Transverse colon (tissue), 4 donors: ENCODE measurements around the gene MOB3B. TPM values are rescaled to one million over a fixed set of nuclear protein-coding genes. Genes with fewer than 3 reads are reported as not detected.
A peak's percentile ranks its signal among the peaks of the same experiment; 100 is the strongest.

Experiments
- DNase-seq: peaks from one replicate; pipeline ENCODE4 v3.0.0-alpha.2; 2019
- H3K27ac ChIP-seq, 4 donors: fragments of 200-600 bp; sonication (generic); 2 replicates each; pipeline ENCODE4 v1.5.1; 2016 to 2018; ENCODE audit warnings: inconsistent platforms in 4 of 4
- H3K27me3 ChIP-seq: fragments of 200-600 bp; sonication (generic); 2 replicates; pipeline ENCODE4 v1.5.1; 2017; ENCODE audit warnings: inconsistent platforms
- H3K36me3 ChIP-seq, 4 donors: fragments of 200-600 bp; sonication (generic); 2 replicates each; pipeline ENCODE4 v1.5.1; 2017 to 2019; ENCODE audit warnings: inconsistent platforms in 4 of 4
- H3K4me1 ChIP-seq, 4 donors: fragments of 200-600 bp; sonication (generic); 2 replicates each; pipeline ENCODE4 v1.5.1; 2017 to 2020; ENCODE audit warnings: inconsistent platforms in 4 of 4
- H3K4me3 ChIP-seq, 4 donors: fragments of 200-600 bp; sonication (generic); 1 replicate in 1 of 4; 2 replicates in 3 of 4; pipeline versions ENCODE4 v1.5.1 to v1.6.1; 2017 to 2019; ENCODE audit warnings: inconsistent platforms in 4 of 4
- H3K9me3 ChIP-seq, 2 donors: fragments of 200-600 bp; sonication (generic); 2 replicates each; pipeline ENCODE4 v1.5.1; 2017 to 2019; ENCODE audit warnings: inconsistent platforms in 2 of 2
- EP300 ChIP-seq: sonication (generic); formaldehyde crosslinking; IDR thresholded peaks from one replicate; pipeline ENCODE4 v1.6.1; 2017; ENCODE audit warnings: antibody characterized with exemption, low read depth
- POLR2A ChIP-seq: fragments of 450-650 bp; IDR thresholded peaks from one replicate; pipeline ENCODE4 v1.6.1; 2016; ENCODE audit warnings: antibody characterized with exemption, mild to moderate bottlenecking, moderate library complexity
- POLR2AphosphoS5 ChIP-seq, 3 donors: sonication (generic); formaldehyde crosslinking; IDR thresholded peaks; one replicate each; pipeline ENCODE4 v1.6.1; 2016; ENCODE audit warnings: antibody characterized with exemption in 3 of 3
- WGBS, 2 donors: methylation state at CpG; one replicate each; pipeline ENCODE4 v1.1.5; 2018; ENCODE audit warnings: low coverage in 1 of 2; 5-methylcytosine and 5-hydroxymethylcytosine counted together
- in situ Hi-C, 4 donors: fragments of 200-750 bp; cut with MboI; loops; one replicate each; pipeline versions ENCODE4 v1.15.0 to v1.15.1; 2017; ENCODE audit warnings: low sequenced_read_pairs in 3 of 4, low pct_ligation_motif_present in 1 of 4, low pct_unique_long_range_greater_than_20kb in 1 of 4
- intact Hi-C: fragments of 100-400 bp; cut with DNase I; formaldehyde crosslinking; loops from one replicate; pipeline ENCODE4 v1.15.1; 2023; ENCODE audit warnings: low total_unique reads
- total RNA-seq, 4 donors: library from RNA; depleted of rRNA; stranded (reverse); fragments of >200 nt; gene quantifications; one replicate each; pipeline ENCODE4 v1.1.0, GENCODE V29; 2016
- TF ChIP-seq, protein P1 (sequence below), 5 experiments: fragments of 200-600 bp in 3 of 5; fragments of 450-650 bp in 2 of 5; sonication (generic) in 3 of 5; IDR thresholded peaks; 1 replicate in 2 of 5; 2 replicates in 3 of 5; pipeline ENCODE4 v1.5.1; 2016 to 2017; ENCODE audit warnings: antibody characterized with exemption in 5 of 5, inconsistent platforms in 3 of 5, mild to moderate bottlenecking in 2 of 5, moderate library complexity in 1 of 5

MOB3B gene
- total RNA-seq = 10 to 100 TPM; 18.3 to 39.7 (median 29.1) TPM

DNA sequence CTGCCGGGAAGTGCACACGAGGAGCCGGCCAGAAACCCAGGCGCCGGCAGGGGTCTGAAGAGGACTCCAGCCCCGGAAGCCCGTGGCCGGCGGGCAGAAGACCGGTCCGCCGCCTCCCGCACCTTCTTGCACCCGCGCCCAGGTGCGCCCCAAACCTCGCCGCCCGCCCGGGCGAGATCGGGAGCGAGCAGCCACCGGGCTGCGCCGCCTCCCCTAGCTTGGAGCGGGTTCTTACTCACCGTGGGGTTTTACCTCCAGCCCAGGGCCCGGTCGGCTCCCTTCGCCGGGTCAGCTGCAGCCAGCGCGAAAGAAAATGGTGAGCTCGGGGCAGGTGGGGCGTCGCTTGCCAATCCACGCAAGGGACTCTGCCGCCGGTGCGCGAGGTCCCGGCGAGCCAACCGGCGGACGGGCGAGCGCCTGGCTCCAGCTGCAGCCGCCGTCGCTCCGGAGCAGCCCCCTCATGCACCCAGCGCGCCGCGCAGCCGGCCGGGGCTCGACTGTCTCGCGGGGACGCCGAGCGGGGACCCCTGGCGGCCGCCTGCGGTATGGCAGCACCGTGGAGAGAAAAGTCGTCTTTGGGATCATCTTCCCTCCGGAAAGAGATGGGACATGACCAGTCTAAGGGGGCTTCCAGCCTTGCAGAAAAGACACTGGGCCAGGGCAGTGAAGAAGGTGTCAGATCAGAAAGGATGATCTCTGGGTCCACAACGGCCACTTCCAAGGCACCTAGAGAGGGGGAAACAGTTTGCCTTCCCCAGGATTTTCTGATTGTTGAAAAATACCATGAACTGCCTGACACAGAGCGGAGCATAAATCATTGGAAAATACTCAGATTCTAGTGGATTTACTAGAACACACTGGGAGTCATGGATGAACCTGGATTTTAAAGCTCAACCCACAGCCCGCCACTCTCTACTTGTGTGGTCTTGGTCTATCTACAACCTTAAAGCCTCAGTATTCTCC, at the start of gene MOB3B:
Gene MOB3B (minus strand): TSS at position 499 of the 963 bp plus-strand sequence. CDS start 74,264 bp downstream, outside the sequence.
- peak within 1 kb of the TSS; percentile 95 to 97 (median 95) for H3K27ac ChIP-seq
- no peaks in the 10 kb centered on the region for H3K36me3 ChIP-seq
- H3K9me3 ChIP-seq = no peaks in the 10 kb centered on the region
- H3K27me3 ChIP-seq = no peaks in the 10 kb centered on the region
- 6 to 92% methylated on average over 2 to 39 of the region's 74 CpGs for WGBS, 2 donors
- peak within 1 kb of the TSS; percentile 57 to 90 (median 79) for H3K4me3 ChIP-seq
- DNase-seq = peak; percentile 88
- TF ChIP-seq EP300 (no peak), POLR2A (no peak), POLR2AphosphoS5 (IDR thresholded peaks at IDR 0.05) (peak in 2 of 3 donors; percentile 59 to 65)
- TF ChIP-seq, protein P1, sequence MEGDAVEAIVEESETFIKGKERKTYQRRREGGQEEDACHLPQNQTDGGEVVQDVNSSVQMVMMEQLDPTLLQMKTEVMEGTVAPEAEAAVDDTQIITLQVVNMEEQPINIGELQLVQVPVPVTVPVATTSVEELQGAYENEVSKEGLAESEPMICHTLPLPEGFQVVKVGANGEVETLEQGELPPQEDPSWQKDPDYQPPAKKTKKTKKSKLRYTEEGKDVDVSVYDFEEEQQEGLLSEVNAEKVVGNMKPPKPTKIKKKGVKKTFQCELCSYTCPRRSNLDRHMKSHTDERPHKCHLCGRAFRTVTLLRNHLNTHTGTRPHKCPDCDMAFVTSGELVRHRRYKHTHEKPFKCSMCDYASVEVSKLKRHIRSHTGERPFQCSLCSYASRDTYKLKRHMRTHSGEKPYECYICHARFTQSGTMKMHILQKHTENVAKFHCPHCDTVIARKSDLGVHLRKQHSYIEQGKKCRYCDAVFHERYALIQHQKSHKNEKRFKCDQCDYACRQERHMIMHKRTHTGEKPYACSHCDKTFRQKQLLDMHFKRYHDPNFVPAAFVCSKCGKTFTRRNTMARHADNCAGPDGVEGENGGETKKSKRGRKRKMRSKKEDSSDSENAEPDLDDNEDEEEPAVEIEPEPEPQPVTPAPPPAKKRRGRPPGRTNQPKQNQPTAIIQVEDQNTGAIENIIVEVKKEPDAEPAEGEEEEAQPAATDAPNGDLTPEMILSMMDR (IDR thresholded peaks at IDR 0.05) = peak; percentile 84 to 98 (median 92)
- peaks cover 13 to 59% (median 23%) of the 10 kb centered on the region in 4 donors for H3K4me1 ChIP-seq
- in situ Hi-C loops (loop anchor here in 3 of 4 donors (5.0 to 25.0 kb wide), 3 partner anchors 197 to 492 kb away; partner anchors contain the start of gene TEK (in 1 of the 3)), intact Hi-C loops (loop anchor here (5.0 kb wide), 1 partner anchor 197 kb away; no protein-coding TSS in a partner anchor)

DNA sequence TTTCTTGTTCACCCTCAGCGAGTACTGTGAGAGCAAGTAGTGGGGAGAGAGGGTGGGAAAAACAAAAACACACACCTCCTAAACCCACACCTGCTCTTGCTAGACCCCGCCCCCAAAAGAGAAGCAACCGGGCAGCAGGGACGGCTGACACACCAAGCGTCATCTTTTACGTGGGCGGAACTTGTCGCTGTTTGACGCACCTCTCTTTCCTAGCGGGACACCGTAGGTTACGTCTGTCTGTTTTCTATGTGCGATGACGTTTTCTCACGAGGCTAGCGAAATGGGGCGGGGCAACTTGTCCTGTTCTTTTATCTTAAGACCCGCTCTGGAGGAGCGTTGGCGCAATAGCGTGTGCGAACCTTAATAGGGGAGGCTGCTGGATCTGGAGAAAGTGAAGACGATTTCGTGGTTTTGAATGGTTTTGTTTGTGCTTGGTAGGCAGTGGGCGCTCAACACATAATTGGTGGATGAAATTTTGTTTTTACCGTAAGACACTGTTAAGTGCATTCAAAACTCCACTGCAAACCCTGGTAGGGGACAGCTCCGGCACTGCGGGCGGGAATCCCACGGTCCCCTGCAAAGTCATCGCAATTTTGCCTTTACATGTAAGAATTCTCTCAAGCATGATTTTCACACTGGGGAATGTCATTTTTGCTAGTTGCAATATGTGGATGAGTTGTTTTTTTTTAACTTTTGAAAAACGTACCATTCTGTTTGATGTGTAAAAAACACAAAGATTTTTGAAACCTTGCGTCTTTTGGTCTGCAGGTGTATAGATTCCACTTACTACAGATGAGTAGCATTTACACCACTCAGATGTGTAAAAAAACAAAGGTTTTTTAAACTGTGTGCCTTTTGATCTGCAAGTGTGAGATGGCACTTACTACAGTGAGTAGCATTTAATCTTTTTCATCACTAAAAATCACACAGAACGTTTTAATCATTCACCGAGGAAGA, 44.3 kb upstream of the MOB3B start:
- Histone ChIP-seq H3K27ac (peak overlapping the region; percentile 95 to 99 (median 98)), H3K36me3 (no peaks in the 10 kb centered on the region), H3K27me3 (no peaks in the 10 kb centered on the region), H3K4me1 (peaks cover 7 to 31% (median 9%) of the 10 kb centered on the region in 4 donors), H3K9me3 (no peaks in the 10 kb centered on the region), H3K4me3 (peak overlapping the region; percentile 26 to 94 (median 64))
- in situ Hi-C loops (loop anchor here in 1 of 4 donors (25.0 kb wide), 1 partner anchor 537 kb away; no protein-coding TSS in a partner anchor), intact Hi-C loops (no loop called here)
- peak; percentile 98 for DNase-seq
- 2 to 4% methylated on average over 24 to 35 of the region's 35 CpGs for WGBS, 2 donors
- TF ChIP-seq POLR2AphosphoS5 (IDR thresholded peaks at IDR 0.05) (peak; percentile 93 to 95 (median 93)), EP300 (peak; percentile 97), POLR2A (peak; percentile 87)
- TF ChIP-seq, protein P1 (IDR thresholded peaks at IDR 0.05) = peak in 2 of 5 experiments; percentile 7 to 15

DNA sequence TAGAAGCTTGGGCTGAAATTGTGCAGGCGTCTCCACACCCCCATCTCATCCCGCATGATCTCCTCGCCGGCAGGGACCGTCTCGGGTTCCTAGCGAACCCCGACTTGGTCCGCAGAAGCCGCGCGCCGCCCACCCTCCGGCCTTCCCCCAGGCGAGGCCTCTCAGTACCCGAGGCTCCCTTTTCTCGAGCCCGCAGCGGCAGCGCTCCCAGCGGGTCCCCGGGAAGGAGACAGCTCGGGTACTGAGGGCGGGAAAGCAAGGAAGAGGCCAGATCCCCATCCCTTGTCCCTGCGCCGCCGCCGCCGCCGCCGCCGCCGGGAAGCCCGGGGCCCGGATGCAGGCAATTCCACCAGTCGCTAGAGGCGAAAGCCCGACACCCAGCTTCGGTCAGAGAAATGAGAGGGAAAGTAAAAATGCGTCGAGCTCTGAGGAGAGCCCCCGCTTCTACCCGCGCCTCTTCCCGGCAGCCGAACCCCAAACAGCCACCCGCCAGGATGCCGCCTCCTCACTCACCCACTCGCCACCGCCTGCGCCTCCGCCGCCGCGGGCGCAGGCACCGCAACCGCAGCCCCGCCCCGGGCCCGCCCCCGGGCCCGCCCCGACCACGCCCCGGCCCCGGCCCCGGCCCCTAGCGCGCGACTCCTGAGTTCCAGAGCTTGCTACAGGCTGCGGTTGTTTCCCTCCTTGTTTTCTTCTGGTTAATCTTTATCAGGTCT, 43.5 kb upstream of the MOB3B start, which contains the start of gene C9orf72:
Gene C9orf72 (minus strand): TSS at position 564 of the 716 bp plus-strand sequence. CDS start 6,361 bp downstream, outside the sequence.
- Histone ChIP-seq H3K4me3 (peak within 1 kb of the TSS; percentile 58 to 94 (median 76)), H3K9me3 (no peaks in the 10 kb centered on the region), H3K27me3 (no peaks in the 10 kb centered on the region), H3K36me3 (no peaks in the 10 kb centered on the region), H3K27ac (peak within 1 kb of the TSS; percentile 95 to 99 (median 98)), H3K4me1 (peaks cover 7 to 33% (median 9%) of the 10 kb centered on the region in 4 donors)
- intact Hi-C loops (no loop called here), in situ Hi-C loops (loop anchor here in 1 of 4 donors (25.0 kb wide), 1 partner anchor 536 kb away; no protein-coding TSS in a partner anchor)
- peak; percentile 87 for DNase-seq
- peak; percentile 74 to 92 (median 87) for TF ChIP-seq POLR2AphosphoS5 (IDR thresholded peaks at IDR 0.05)
- TF ChIP-seq, protein P1 (IDR thresholded peaks at IDR 0.05) = peak in 3 of 5 experiments; percentile 2 to 14 (median 7)
- peak; percentile 86 for TF ChIP-seq POLR2A
- TF ChIP-seq EP300 = no peak
- WGBS, 2 donors = 1% methylated on average over 41 of the region's 72 CpGs; no CpG with 5 or more reads in 1 of the 2 donors
